Endometrial microvascular endothelial cells (primary cell): ENCODE measurements around the gene CMTM4. TPM values are rescaled to one million over a fixed set of nuclear protein-coding genes. Genes with fewer than 3 reads are reported as not detected.

Source experiments
- in situ Hi-C: cut with HindIII; loops from 2 replicates; pipeline ENCODE4 v1.10.0; 2017; ENCODE audit warnings: low sequenced_read_pairs, low pct_unique_long_range_greater_than_20kb; ENCODE audit errors: inconsistent ontology term
- total RNA-seq: library from RNA; depleted of rRNA; stranded (reverse); fragments of >200 nt; gene quantifications from one replicate; pipeline ENCODE4 v1.2.3, GENCODE V29; 2015; ENCODE audit errors: inconsistent ontology term

Gene CMTM4
- total RNA-seq, 1 donor from 2014 or later: 2.5 TPM

DNA sequence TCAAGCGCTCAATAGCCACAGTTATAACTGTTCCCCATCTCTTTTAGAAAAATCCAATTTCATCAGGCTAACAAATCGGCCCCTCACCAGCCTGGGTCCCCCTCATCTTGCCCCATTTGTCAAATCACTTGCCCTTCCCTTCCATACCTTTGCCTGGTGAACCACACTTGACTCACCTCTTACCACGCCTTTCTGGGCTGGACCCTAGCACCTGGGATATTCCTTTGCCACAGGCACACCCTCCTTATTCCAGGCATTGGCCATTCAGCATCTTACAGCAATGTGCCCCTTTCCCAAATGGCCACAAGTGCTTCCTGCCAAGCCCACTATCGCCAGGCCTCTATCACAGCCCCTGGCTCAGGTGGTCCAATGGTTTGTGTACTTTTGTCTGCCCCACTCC lies 14.9 kb downstream of the CMTM4 start:
- in situ Hi-C loops: no loop called here

DNA sequence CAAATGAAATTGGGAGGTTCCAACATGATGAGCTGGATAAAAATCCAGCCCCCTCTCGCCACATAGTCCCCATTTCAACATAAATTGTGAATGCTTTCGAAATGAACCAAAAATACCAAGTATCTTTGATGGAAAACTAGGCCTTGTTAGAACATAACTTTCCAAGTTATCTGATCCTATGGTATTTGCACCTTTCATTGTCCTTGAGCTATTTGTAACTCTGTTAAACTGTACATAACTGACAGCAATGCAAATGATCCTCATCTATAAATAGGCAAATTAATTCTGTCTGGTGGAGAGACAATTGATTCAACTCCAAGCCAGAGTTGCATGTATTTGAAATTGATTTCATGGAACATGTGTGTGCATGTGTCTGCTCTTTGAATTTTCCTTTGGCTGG lies 18.2 kb downstream of the CMTM4 start:
- in situ Hi-C loops: no loop called here

DNA sequence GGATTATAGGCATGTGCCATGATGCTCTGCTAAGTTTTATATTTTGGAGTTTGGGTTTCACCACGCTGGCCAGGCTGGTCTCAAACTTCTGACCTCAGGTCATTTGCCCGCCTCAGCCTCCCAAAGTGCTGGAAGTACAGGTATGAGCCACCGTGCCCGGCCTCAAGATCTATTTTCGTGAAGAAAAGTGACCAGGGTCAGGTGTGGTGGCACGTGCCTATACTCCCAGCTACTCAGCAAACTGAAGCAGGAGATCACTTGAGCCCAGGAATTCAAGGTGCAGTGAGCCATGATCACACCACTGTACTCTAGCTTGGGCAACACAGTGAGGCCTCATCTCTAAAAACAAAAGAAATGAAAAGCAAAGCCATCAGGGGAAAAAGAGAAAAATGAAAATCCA lies 18.7 kb downstream of the CMTM4 start:
- in situ Hi-C loops: no loop called here

DNA sequence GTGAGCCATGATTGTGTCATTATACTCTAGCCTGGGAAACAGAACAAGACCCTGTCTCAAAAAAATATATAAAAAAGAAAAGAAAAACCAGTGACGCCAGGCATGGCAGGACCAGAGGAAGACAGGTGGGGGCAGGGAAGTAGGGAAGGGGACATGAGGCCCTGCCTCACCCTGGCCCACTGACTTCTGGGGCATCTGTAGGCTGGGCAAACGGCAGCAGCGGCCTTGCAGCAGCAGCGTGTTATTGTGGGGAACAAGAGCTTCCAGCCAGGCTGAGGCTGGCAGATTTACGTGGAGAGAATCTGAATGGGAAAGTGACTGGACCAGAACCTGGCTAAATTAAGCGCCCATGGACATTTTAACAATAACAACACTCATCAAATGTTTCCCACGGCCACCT lies 19.4 kb downstream of the CMTM4 start:
- in situ Hi-C loops: no loop called here

DNA sequence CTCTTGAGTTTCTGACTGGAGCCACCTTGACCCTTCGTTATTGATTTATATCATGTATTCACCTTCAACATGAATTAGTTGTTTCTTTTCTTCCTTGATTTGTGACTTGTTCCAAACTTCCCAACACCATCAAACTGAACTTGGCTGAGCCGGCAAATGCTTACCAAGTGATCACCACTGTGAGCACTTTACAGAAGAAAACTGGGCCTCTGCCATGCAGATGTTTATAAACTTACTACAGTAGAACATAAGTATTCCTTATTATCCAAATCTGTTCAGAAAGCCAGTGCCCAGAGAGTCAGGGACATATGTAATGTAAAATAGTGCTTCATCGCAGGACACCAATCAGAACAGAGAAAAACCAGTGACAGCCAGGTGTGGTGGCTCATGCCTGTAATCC lies 19.9 kb downstream of the CMTM4 start:
- in situ Hi-C loops: no loop called here

DNA sequence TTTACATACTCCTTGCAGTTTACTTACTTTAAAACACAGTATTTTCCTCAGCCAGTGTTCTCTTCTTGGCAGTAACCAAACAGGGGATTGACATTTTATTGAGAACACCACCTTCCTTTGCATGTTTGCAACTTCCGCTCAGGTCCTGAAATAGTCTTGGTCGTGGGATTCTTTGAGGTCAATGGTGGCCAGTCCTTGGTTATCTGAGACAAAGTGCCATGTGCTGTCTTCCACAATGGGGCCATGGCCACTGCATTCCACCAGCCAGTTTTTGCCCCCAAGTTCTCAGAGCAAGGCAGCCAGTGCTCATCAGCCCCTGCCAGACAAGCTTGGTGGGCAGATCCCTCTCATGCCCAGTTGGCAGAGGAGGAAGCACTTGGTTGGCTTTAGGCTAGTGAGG lies 22.9 kb downstream of the CMTM4 start:
- in situ Hi-C loops: no loop called here

DNA sequence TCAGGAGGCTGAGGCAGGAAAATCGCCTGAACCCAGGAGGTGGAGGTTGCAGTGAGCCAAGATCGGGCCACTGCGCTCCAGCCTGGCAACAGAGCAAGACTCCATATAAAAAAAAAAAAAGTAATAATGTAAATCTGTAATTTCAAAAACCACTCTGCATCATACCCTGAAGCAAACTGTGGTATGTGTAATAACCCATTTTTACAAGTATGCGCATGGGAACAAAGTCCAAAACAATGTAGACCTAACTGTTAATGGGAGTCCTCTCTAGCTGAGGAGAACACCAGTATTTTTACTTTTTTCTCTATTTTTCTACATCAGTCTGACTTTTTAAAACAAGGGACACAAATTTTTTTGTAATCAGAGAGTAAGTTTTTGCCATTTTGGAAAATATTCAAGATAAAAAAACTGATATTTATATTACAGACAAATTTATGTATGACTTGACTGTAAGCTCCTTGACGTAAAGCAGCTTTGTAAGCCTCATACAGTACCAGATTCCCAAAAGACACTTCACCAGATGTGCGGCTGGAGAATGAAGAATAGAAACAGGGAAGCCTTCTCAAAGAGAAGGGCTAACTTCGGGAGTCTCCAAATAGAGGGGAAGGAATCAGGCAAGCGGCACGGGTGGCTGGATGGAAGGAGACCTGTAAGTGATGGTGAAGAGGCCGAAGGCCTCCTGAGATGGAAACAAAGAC lies 25.7 kb downstream of the CMTM4 start:
- in situ Hi-C loops: no loop called here

DNA sequence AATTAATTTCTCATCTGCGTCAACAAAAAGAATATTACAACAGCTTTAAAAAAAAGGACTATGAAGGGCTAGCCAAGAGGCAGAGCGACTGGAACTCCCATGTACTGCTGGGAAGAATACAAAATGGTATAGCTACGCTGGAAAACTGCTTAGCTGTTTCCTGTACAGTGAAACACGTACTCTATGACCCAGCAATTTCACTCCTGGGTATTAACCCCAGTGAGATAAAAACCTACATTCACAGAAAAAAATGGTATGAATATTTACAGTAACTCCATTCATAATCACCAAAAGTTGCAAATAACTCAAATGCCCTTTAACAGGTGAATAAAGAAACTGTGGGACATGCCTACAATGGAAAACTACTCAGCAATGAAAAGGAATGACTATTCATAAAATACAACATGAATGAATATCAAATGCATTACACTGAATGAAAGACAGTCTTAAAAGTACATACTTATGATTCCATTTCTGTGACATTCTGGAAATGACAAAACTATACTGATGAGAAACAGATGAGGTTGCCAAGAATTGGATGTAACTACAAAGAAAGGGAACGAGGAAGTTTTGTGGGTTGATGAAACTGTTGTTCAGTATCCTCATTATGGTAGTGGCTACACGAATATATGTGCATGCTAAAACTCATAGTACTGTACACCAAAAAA lies 27.6 kb downstream of the CMTM4 start:
- in situ Hi-C loops: loop anchor here (10.0 kb wide), 1 partner anchor 94 kb away; the partner anchor contains the start of gene CMTM2

DNA sequence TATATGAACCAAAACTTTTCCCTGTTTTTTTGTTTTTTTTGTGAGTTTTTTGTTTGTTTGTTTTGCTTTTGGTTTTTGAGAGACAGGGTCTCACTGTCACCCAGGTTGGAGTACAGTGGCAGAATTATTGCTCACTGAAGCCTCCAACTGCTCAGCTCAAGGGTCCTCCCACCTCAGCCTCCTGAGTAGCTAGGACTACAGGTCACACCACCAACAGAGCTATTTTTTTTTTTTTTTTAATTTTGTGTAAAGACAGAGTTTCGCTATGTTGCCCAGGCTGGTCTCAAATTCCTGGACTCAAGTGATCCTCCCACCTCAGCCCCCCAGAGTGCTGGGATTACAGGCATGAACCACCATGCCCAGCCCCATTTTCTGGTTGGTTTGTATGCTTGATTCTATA lies 28.6 kb downstream of the CMTM4 start:
- in situ Hi-C loops: loop anchor here (10.0 kb wide), 1 partner anchor 93 kb away; the partner anchor contains the start of gene CMTM2

DNA sequence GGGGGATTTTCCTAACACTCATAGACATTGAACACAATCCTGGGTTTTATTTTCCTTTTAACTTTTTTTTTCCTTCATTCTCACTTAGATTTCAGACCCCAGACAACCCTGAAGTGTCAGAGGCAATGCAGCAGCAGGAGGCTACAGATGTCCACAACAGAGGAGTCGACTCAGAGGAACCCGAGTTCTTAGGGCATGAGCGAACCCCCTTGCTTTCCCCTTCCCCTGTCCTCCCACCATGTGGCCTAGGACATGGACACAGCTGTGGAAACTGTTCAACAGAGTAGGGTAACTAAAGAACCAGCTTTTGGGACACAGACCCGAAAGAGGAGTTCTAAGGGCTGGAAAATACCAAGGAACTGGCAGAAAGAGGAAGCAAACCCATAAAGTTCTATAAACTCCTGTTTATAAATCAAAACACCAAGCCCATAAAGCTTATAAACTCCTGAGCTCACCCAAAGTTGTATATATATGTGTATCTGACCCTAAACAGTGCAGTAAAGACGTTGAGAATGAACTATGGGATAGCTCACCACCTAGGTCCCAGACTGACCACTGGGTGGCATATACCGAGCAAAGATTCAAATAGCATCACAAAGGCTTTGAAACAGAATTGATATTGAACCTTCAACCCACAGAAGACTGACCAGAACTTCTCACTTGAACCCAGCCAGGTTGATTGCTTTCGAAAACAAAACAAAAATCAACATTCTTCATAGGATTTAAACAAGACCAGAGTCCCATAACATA lies 33.9 kb downstream of the CMTM4 start:
- in situ Hi-C loops: loop anchor here (10.0 kb wide), 1 partner anchor 88 kb away; the partner anchor contains the start of gene CMTM2

DNA sequence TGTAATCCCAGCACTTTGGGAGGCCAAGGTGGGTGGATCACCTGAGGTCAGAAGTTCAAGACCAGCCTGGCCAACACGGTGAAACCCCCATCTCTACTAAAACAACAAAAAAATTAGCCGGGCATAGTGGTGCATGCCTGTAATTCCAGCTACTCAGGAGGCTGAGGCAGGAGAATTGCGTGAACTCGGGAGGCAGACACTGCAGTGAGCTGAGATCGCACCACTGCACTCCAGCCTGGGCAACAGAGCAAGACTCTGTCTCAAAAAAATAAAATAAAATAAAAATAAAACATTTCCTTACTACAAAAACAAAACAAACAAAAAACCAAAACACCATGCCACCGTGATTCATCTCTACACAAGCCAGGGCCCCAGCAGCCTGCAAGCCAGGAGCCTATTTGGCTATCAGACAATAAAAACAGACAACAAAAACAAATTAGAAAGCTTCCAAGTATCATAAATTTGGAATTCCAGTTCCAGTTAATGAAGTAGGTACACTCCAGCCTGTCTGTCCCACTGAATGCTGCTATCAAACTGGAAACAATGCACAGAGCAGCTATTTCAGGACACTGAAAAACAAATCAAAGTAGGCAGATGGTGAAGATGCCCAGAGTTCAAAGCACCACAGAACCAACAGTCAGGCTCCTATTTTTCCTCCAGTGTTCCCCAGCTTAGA lies 34.7 kb downstream of the CMTM4 start:
- in situ Hi-C loops: loop anchor here (10.0 kb wide), 1 partner anchor 87 kb away; the partner anchor contains the start of gene CMTM2

DNA sequence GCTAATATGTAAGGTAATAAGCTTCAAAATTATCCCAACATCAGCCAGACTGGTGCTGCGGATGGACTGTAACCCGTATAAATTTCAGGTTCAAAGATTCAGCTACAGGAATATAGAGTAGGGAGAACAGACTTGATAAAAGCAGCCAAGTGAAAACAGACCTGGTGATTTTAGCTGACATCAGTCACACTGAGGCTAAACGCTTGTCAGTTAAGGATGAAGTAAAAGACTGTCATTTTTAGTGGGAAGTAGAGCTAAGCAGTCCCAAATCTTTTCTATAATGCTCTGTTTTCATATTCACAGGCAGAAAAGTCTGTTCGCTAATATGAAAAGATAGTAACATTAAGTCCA lies 35.4 kb downstream of the CMTM4 start:
- in situ Hi-C loops: loop anchor here (10.0 kb wide), 1 partner anchor 86 kb away; the partner anchor contains the start of gene CMTM2

DNA sequence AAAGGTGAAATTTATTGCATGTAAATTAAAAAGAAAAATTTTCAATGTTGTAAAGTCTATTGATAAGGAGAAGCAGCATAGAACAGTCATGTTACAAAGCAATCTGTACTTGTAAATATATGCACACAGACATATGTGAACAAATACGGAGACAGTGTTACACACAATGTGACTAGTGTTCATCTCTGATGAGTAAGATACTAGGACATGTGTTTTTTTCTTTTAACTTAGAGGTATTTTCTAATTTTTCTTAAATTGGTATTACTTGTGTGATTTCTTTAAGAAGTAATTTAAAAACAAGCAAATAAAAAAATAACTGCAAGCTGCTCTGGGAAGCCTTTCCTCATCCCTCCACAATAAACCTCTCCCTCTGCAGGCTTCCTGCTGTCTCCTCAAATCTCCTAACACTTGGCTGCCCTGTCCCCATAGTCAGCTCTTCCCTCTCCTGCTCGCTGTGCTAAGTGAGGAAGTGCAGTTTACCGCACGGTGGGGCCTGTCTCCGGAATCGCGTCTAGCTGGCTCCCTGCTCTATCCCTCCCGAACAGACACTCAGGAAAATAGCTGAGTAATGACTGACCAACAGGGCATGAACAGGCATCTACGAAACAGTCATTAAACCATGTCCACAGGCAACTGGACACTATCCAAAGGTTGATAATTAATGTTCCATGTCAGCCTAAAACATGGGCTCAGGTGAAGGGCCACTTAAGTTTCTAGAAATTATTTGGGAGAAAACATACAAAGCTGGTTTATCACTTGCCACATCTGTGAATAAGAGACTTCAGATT lies 35.9 kb downstream of the CMTM4 start:
- in situ Hi-C loops: loop anchor here (10.0 kb wide), 1 partner anchor 86 kb away; the partner anchor contains the start of gene CMTM2

DNA sequence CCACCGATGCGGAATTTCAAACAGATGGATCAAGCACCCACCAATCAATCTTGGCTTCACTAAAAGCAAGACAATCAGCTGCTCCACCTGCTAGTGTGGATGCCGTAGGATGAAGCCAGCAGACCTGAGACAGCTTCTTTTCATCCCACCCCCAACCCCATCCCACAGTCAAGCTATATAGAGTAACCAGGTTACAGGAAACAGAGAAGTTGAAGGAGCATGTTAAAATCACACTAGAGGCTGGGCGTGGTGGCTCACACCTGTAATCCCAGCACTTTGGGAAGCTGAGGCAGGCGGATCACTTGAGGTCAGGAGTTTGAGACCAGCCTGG lies 37.7 kb downstream of the CMTM4 start:
- in situ Hi-C loops: no loop called here

DNA sequence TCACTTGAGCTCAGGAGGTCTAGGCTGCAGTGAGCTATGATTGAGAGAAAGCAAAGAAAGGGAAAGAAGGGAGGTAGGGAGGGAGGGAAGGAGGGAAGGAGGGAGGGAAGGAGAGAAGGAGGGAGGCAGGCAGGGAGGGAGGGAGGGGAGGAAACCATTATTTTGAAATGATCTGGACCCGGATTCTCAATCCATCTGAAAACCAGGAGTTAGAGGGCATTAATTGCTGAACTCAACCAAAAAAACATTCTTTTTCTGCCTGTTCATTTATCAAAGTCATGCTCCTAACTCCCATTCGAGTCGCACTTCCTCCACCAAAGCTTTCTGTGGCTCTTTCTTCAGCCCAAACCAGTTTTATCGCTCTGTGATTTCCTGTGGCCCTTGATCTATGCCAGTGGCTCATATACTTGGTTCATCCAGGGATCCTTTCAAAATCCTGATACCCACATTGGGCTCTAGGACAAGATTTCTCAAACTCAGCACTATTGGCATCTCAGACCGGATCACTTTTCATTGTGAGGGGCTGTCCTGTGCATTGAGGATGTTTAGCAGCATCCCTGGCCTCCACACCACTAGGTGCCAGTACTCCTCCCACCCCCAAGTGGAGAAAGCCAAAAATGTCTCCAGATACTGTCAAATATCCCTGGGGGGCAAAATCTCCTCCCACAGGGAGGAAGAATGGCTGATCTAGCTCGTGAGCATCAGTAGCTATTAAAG lies 38.2 kb downstream of the CMTM4 start:
- in situ Hi-C loops: no loop called here

DNA sequence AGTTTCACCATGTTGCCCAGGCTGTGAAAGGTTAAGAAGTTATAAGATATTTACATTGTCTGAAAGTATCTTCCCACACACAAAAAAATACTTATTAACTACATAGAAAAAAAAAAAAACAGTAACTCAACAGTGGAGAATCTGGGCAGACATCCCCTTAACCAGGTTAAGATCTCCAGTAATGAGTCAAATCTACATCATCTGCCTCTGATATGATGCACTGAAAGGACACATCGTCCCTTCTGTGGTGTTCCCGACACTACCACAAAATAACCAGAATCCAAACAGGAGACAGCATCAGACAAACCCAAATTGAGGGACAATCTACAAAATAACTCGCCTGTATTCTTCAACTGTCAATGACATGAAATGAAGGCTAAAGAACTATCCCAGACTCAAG lies 40.0 kb downstream of the CMTM4 start:
- in situ Hi-C loops: no loop called here

DNA sequence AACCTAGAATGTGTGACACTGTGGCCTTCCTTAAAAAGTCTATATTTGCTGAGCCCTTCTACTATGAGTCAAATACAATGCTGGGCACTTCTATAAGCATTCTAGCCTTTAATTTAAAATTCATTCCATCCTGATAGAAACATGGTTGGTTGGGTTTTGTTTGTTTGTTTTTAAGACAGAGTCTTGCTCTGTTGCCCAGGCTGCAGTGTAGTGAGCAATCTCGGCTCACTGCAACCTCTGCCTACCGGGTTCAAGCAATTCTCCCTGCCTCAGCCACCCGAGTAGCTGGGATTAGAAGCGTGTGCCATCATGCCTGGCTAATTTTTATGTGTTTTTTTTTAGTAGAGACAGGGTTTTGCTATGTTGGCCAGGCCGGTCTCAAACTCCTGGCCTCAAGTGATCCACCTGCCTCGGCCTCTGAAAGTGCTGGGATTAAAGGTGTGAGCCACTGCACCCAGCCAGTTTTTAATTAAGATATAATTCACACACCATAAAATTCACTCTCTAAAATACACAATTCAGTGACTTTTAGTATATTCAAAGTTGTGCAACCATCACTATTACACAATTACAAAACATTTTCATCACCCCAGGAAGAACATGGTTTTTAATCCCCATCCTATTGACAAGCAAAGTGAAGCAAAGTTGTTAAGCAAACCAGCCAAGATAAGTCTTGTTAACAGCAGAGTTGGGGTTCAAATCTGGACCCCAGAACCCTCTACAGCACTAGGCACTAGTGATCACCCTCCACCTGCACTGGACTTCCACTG lies 42.8 kb downstream of the CMTM4 start:
- in situ Hi-C loops: no loop called here
